ENCODE measurements around the gene ZCCHC10.
"Not testable (repeated sequence)": the region's sequence is repeated elsewhere in the genome, so short reads cannot be mapped to it uniquely, and the experiment has no call there.

Gene ZCCHC10

GRCh38 chr5:132972436-132972828, 53.9 kb downstream of the ZCCHC10 start:
- H3K9me3 ChIP-seq (ENCODE audit: control insufficient read depth, low read length); H3K4me1 ChIP-seq (ENCODE audit: control insufficient read depth, insufficient read depth, low read length); H3K9ac ChIP-seq (ENCODE audit: low read length); DNase-seq (ENCODE audit: low read depth); H3K4me3 ChIP-seq (ENCODE audit: low read length); H3K36me3 ChIP-seq (ENCODE audit: control insufficient read depth, insufficient read depth, low read length, severe bottlenecking); H3K27me3 ChIP-seq (replicated peaks; ENCODE audit: control insufficient read depth, insufficient read depth, low read length): not testable (repeated sequence)

GRCh38 chr5:132971483-132972435, 54.6 kb downstream of the ZCCHC10 start:
- DNase-seq (ENCODE audit: low read depth), result no peak
- H3K9me3 ChIP-seq (ENCODE audit: control insufficient read depth, low read length), result peaks cover 1% of the 10 kb centered on the region
- H3K4me3 ChIP-seq (ENCODE audit: low read length), result no peak overlapping the region
- H3K9ac ChIP-seq (ENCODE audit: low read length), result no peak overlapping the region
- no peaks in the 10 kb centered on the region for H3K27me3 ChIP-seq (replicated peaks; ENCODE audit: control insufficient read depth, insufficient read depth, low read length)
- no peaks in the 10 kb centered on the region for H3K4me1 ChIP-seq (ENCODE audit: control insufficient read depth, insufficient read depth, low read length)
- H3K36me3 ChIP-seq (ENCODE audit: control insufficient read depth, insufficient read depth, low read length, severe bottlenecking), result no peaks in the 10 kb centered on the region

- H3K9ac ChIP-seq (ENCODE audit: low read length), result no peak overlapping the region
- no peaks in the 10 kb centered on the region for H3K9me3 ChIP-seq (ENCODE audit: control insufficient read depth, low read length)
- DNase-seq (ENCODE audit: low read depth), result no peak
Observed at GRCh38 chr5:132965120-132965519, 61.2 kb downstream of the ZCCHC10 start.

GRCh38 chr5:132963171-132964104, 62.9 kb downstream of the ZCCHC10 start, which contains the start of gene AFF4:
Gene AFF4, minus strand, starts transcription at chr5:132963634. Its CDS starts 26,445 bp downstream, at chr5:132937189.
- Histone ChIP-seq H3K4me3 (ENCODE audit: low read length) (peak within 1 kb of the TSS; percentile 94), H3K36me3 (ENCODE audit: control insufficient read depth, insufficient read depth, low read length, severe bottlenecking) (no peaks in the 10 kb centered on the region), H3K27me3 (replicated peaks; ENCODE audit: control insufficient read depth, insufficient read depth, low read length) (no peaks in the 10 kb centered on the region), H3K9me3 (ENCODE audit: control insufficient read depth, low read length) (no peaks in the 10 kb centered on the region), H3K9ac (ENCODE audit: low read length) (peak within 1 kb of the TSS; percentile 99), H3K4me1 (ENCODE audit: control insufficient read depth, insufficient read depth, low read length) (peaks cover 20% of the 10 kb centered on the region)
- DNase-seq (ENCODE audit: low read depth), result peak; percentile 98

More at GRCh38 chr5:132965120-132965519, 61.2 kb downstream of the ZCCHC10 start:
- Histone ChIP-seq H3K36me3 (ENCODE audit: control insufficient read depth, insufficient read depth, low read length, severe bottlenecking) (no peaks in the 10 kb centered on the region), H3K4me3 (ENCODE audit: low read length) (no peak overlapping the region), H3K27me3 (replicated peaks; ENCODE audit: control insufficient read depth, insufficient read depth, low read length) (no peaks in the 10 kb centered on the region), H3K4me1 (ENCODE audit: control insufficient read depth, insufficient read depth, low read length) (peaks cover 16% of the 10 kb centered on the region)

- Histone ChIP-seq H3K4me3 (ENCODE audit: low read length) (peak overlapping the region; percentile 94), H3K9me3 (ENCODE audit: control insufficient read depth, low read length) (no peaks in the 10 kb centered on the region), H3K27me3 (replicated peaks; ENCODE audit: control insufficient read depth, insufficient read depth, low read length) (no peaks in the 10 kb centered on the region), H3K36me3 (ENCODE audit: control insufficient read depth, insufficient read depth, low read length, severe bottlenecking) (no peaks in the 10 kb centered on the region), H3K9ac (ENCODE audit: low read length) (peak overlapping the region; percentile 99), H3K4me1 (ENCODE audit: control insufficient read depth, insufficient read depth, low read length) (peaks cover 20% of the 10 kb centered on the region)
- DNase-seq (ENCODE audit: low read depth), result peak; percentile 87
Observed at GRCh38 chr5:132962429-132963021, 63.8 kb downstream of the ZCCHC10 start.

- DNase-seq (ENCODE audit: low read depth), result peak; percentile 73
Observed at GRCh38 chr5:132961887-132962286, 64.5 kb downstream of the ZCCHC10 start.

GRCh38 chr5:132961123-132961815, 65.1 kb downstream of the ZCCHC10 start:
- DNase-seq (ENCODE audit: low read depth), result peak; percentile 24
- peak overlapping the region; percentile 94 for H3K4me3 ChIP-seq (ENCODE audit: low read length)

More at GRCh38 chr5:132961887-132962286, 64.5 kb downstream of the ZCCHC10 start:
- Histone ChIP-seq H3K9ac (ENCODE audit: low read length) (peak overlapping the region; percentile 99), H3K4me1 (ENCODE audit: control insufficient read depth, insufficient read depth, low read length) (peaks cover 20% of the 10 kb centered on the region), H3K27me3 (replicated peaks; ENCODE audit: control insufficient read depth, insufficient read depth, low read length) (no peaks in the 10 kb centered on the region), H3K9me3 (ENCODE audit: control insufficient read depth, low read length) (no peaks in the 10 kb centered on the region), H3K36me3 (ENCODE audit: control insufficient read depth, insufficient read depth, low read length, severe bottlenecking) (no peaks in the 10 kb centered on the region), H3K4me3 (ENCODE audit: low read length) (peak overlapping the region; percentile 94)

GRCh38 chr5:132956166-132956799, 70.1 kb downstream of the ZCCHC10 start:
- not testable (repeated sequence) for H3K9me3 ChIP-seq (ENCODE audit: control insufficient read depth, low read length); DNase-seq (ENCODE audit: low read depth); H3K36me3 ChIP-seq (ENCODE audit: control insufficient read depth, insufficient read depth, low read length, severe bottlenecking); H3K4me3 ChIP-seq (ENCODE audit: low read length); H3K9ac ChIP-seq (ENCODE audit: low read length); H3K27me3 ChIP-seq (replicated peaks; ENCODE audit: control insufficient read depth, insufficient read depth, low read length)
- peaks cover 23% of the 10 kb centered on the region for H3K4me1 ChIP-seq (ENCODE audit: control insufficient read depth, insufficient read depth, low read length)

More at GRCh38 chr5:132961123-132961815, 65.1 kb downstream of the ZCCHC10 start:
- H3K4me1 ChIP-seq (ENCODE audit: control insufficient read depth, insufficient read depth, low read length), result peaks cover 20% of the 10 kb centered on the region
- not testable (repeated sequence) for H3K36me3 ChIP-seq (ENCODE audit: control insufficient read depth, insufficient read depth, low read length, severe bottlenecking); H3K9me3 ChIP-seq (ENCODE audit: control insufficient read depth, low read length); H3K27me3 ChIP-seq (replicated peaks; ENCODE audit: control insufficient read depth, insufficient read depth, low read length)
- H3K9ac ChIP-seq (ENCODE audit: low read length), result peak overlapping the region; percentile 99

GRCh38 chr5:132953710-132954109, 72.6 kb downstream of the ZCCHC10 start:
- no peaks in the 10 kb centered on the region for H3K9me3 ChIP-seq (ENCODE audit: control insufficient read depth, low read length)
- no peak overlapping the region for H3K4me3 ChIP-seq (ENCODE audit: low read length)
- no peak overlapping the region for H3K9ac ChIP-seq (ENCODE audit: low read length)
- H3K27me3 ChIP-seq (replicated peaks; ENCODE audit: control insufficient read depth, insufficient read depth, low read length), result no peaks in the 10 kb centered on the region
- DNase-seq (ENCODE audit: low read depth), result no peak
- H3K4me1 ChIP-seq (ENCODE audit: control insufficient read depth, insufficient read depth, low read length), result peaks cover 8% of the 10 kb centered on the region
- H3K36me3 ChIP-seq (ENCODE audit: control insufficient read depth, insufficient read depth, low read length, severe bottlenecking), result peaks cover 7% of the 10 kb centered on the region

- H3K36me3 ChIP-seq (ENCODE audit: control insufficient read depth, insufficient read depth, low read length, severe bottlenecking), result peaks cover 7% of the 10 kb centered on the region
- H3K4me1 ChIP-seq (ENCODE audit: control insufficient read depth, insufficient read depth, low read length), result peaks cover 8% of the 10 kb centered on the region
- DNase-seq (ENCODE audit: low read depth), result no peak
- no peaks in the 10 kb centered on the region for H3K27me3 ChIP-seq (replicated peaks; ENCODE audit: control insufficient read depth, insufficient read depth, low read length)
- no peaks in the 10 kb centered on the region for H3K9me3 ChIP-seq (ENCODE audit: control insufficient read depth, low read length)
- no peak overlapping the region for H3K4me3 ChIP-seq (ENCODE audit: low read length)
- H3K9ac ChIP-seq (ENCODE audit: low read length), result no peak overlapping the region
Observed at GRCh38 chr5:132952829-132953228, 73.5 kb downstream of the ZCCHC10 start.
